NCI-H2107 treated with DMSO at 0.1 percent for 48 hours (cell line): ENCODE results near the gene RAB28.

ENCODE experiments used
- DNase-seq: peaks from one replicate; lab custom pipeline; 2025; ENCODE audit not compliant: unreplicated experiment; lab: John Stamatoyannopoulos, UW

RAB28 gene

GRCh38 chr4:13323921-13324320, 160.2 kb downstream of the RAB28 start:
- DNase-seq: no peak

- no peak for DNase-seq
These were observed 161.4 kb downstream of the RAB28 start for GRCh38 chr4:13322681-13323101.
